HG02610 (cell line): ENCODE results near the gene MST1.

Experiments
- ATAC-seq: cut with Tn5 transposase; IDR thresholded peaks from one replicate; pipeline ENCODE4 v1.9.1; 2021; ENCODE audit warnings: mild to moderate bottlenecking, moderate library complexity; ENCODE audit not compliant: unreplicated experiment

Gene MST1

GRCh38 chr3:49658711-49659110 lies 30.6 kb downstream of the MST1 start:
- ATAC-seq: no peak

GRCh38 chr3:49657208-49657915 lies 31.9 kb downstream of the MST1 start:
- ATAC-seq: no peak

DNA sequence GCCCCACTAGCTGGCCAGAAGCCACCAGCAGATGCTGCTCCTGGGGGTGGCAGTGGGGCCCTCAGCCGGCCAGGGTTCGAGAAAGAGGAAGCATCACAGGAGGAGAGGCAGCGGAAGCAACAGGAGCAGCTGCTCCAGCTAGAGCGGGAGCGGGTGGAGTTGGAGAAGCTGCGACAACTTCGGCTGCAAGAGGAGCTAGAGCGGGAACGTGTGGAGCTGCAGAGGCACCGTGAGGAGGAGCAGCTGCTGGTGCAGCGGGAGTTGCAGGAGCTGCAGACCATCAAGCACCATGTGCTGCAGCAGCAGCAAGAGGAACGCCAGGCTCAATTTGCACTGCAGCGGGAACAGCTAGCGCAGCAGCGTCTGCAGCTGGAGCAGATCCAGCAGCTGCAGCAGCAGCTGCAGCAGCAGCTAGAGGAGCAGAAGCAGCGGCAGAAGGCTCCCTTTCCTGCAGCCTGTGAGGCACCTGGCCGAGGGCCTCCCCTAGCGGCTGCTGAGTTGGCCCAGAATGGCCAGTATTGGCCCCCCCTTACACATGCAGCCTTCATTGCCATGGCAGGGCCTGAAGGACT lies 32.6 kb downstream of the MST1 start:
- no peak for ATAC-seq

GRCh38 chr3:49655731-49656285 lies 33.5 kb downstream of the MST1 start:
- ATAC-seq: no peak

- no peak for ATAC-seq
Observed at GRCh38 chr3:49654955-49655556, 34.2 kb downstream of the MST1 start.

DNA sequence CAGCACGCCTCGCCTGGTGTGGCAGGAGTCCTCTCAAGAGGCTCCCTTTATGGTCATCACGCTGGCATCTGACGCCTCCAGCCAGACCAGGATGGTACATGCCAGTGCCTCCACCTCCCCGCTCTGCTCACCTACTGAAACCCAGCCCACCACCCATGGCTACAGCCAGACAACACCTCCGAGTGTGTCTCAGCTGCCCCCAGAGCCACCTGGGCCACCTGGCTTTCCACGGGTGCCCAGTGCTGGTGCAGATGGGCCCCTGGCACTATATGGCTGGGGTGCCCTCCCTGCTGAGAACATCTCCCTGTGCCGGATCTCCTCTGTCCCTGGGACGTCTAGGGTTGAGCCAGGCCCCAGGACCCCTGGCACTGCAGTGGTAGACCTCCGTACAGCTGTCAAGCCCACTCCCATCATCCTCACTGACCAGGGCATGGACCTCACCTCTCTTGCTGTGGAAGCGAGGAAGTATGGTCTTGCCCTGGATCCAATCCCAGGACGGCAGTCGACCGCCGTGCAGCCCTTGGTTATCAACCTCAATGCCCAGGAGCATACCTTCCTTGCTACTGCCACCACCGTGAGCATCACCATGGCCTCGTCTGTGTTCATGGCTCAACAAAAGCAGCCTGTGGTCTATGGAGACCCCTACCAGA lies 35.0 kb downstream of the MST1 start:
- ATAC-seq: no peak

DNA sequence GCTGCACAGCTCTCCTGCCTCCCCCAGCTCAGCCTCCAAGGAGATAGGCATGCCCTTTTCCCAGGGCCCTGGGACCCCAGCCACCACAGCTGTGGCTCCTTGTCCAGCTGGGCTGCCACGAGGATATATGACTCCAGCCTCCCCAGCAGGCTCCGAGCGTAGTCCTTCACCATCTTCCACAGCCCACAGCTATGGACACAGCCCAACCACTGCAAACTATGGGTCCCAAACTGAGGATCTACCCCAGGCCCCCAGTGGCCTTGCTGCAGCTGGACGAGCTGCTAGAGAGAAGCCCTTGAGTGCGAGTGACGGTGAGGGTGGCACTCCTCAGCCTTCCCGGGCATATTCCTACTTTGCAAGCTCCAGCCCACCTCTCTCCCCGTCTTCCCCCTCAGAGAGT lies 35.7 kb downstream of the MST1 start:
- ATAC-seq: no peak

GRCh38 chr3:49652903-49653415 lies 36.3 kb downstream of the MST1 start:
- no peak for ATAC-seq

DNA sequence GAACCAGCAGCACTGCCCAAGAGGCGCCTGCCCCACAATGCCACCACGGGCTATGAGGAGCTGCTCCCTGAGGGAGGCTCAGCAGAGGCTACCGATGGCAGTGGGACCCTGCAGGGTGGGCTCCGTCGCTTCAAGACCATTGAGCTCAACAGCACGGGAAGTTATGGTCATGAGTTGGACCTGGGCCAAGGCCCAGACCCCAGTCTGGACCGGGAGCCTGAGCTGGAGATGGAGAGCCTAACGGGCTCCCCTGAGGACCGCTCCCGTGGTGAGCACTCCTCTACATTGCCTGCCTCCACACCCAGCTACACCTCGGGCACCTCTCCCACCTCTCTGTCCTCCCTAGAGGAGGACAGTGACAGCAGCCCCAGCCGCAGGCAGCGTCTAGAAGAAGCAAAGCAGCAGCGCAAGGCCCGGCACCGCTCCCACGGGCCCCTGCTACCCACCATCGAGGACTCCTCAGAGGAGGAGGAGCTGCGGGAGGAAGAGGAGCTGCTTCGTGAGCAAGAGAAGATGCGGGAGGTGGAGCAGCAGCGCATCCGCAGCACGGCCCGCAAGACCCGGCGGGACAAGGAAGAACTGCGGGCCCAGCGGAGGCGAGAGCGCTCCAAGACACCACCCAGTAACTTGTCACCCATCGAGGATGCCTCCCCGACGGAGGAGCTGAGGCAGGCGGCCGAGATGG lies 36.9 kb downstream of the MST1 start:
- ATAC-seq: no peak

- no peak for ATAC-seq
Observed at GRCh38 chr3:49650637-49651036, 38.6 kb downstream of the MST1 start.

DNA sequence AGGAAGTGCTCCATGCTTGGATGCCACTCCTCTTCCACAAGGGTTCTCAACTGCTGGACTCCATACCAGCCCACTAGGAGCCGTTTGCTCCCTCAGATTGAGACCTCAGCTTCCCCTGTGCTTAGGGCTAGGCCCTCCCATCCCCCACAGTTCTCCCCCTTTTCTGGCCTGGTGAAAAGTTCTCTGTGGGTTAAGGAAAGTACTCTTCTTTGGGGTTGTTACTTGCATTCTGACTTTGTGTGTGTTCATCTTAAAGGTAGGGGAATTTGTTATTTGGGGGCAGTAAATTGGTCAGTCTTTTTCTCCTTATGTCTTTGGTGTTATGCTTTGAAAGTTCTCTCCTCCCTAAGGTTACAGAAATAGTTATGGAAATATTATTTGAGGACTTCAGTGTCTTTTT lies 39.1 kb downstream of the MST1 start:
- no peak for ATAC-seq

DNA sequence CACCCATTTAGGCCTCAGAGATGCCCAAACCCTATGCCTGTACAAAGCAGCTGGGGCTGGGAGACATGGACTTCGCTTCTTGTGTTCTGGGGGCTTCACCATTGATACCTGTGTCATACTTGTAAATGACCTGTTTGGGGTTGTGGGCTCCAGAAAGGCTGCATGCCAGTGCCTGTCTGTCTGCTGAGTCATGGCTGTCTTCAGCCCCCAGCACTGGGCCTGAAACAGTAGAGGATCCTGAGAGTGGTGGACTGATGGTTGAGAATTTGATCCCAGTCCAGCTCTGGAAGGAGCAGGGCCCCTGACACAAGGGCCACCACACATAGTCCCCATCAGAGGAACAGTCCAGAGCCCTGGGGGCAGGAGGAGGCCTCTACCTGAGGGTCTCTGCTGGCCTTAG lies 39.7 kb downstream of the MST1 start:
- ATAC-seq: no peak

- no peak for ATAC-seq
Observed at GRCh38 chr3:49648354-49649019, 40.8 kb downstream of the MST1 start.

- ATAC-seq: no peak
Observed at GRCh38 chr3:49647741-49648140, 41.5 kb downstream of the MST1 start.

DNA sequence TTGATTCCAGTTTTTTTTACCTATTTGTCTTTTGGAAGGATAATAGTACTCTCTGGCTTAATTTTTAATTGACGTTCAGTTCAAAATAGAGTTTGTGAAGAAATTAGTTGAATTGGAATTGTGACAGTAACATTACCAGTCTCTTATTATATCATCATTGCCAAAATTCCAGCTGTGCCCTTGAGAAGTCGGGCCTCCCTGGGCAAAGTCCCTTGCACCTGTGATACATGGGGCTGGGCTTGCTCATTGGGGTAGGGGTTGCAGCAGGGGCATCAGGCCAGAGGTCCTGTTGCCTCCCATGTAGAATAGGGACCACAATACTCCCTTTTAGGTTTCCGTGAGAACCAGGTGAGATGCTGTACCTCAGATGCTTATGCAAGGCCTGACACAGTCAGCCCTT lies 43.0 kb downstream of the MST1 start:
- ATAC-seq: no peak

GRCh38 chr3:49644684-49645083 lies 44.6 kb downstream of the MST1 start:
- ATAC-seq: no peak

DNA sequence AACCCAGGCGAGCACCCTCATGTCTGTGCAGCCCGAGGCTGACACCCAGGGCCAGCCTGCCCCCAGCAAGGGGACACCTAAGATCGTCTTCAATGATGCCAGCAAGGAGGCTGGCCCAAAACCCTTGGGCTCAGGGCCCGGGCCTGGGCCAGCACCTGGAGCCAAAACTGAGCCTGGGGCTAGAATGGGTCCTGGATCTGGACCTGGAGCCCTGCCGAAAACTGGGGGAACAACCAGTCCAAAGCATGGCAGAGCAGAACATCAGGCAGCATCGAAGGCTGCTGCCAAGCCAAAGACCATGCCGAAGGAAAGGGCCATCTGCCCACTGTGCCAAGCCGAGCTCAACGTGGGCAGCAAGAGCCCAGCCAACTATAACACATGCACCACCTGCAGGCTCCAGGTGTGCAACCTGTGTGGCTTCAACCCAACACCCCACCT lies 46.5 kb downstream of the MST1 start:
- no peak for ATAC-seq

DNA sequence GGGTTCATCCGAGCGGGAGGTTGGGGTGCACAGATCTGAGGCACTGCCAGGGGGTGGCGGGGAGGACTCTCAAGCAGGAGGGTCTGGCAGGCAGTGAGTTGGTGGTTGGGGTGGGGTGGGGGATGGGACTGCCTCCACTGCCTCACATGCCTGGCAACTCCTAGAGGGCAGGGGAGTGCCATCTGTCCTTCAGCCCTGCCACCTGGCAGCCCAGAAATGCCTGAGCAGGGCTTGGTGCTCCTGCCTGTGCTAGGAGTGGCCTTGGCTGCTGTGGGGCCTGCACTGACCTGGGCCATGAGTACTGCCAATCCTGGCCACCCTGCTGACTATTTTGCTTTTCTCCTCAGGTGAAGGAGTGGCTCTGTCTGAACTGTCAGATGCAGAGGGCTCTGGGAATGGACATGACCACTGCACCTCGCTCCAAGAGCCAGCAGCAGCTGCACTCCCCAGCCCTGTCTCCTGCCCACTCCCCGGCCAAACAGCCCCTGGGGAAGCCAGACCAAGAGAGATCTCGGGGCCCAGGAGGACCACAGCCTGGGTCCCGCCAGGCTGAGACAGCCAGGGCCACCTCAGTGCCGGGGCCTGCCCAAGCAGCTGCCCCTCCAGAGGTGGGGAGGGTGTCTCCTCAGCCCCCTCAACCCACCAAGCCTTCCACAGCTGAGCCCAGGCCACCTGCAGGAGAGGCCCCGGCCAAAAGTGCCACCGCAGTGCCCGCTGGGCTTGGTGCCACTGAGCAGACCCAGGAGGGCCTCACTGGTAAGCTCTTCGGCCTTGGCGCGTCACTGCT lies 47.2 kb downstream of the MST1 start:
- ATAC-seq: no peak

DNA sequence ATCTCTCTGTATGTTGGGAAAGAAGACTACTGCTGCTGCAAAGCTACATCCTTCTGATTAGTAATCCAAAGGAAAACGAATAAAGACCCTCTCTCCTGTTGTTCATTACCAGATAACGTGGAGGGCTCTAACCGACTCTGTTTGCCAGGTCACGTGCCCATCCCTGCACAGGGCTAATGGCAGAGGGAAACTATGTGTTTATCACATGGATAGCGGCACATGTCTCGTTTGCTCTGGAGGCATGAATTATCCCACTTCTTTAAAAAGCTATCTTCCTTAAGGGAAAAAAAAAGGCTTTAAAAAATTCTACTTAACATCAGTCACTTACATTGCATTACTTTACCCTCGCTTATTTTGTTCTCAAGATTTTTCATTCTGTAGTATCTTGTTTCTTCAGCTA lies 48.0 kb downstream of the MST1 start:
- ATAC-seq: no peak

- no peak for ATAC-seq
Observed at GRCh38 chr3:49639551-49639950, 49.7 kb downstream of the MST1 start.
